ENCODE data around the gene GPHN. TPM values are rescaled to one million over a fixed set of nuclear protein-coding genes. Genes with fewer than 3 reads are reported as not detected.

GPHN gene
- total RNA-seq, 2 experiments from 2014 or later, result 10.0 to 10.7 TPM

GRCh38 chr14:66998013-66998412 is 490.1 kb downstream of the GPHN start:
- Mint-ChIP-seq H3K4me1 (ENCODE audit: low read depth) (no peaks in the 10 kb centered on the region), H3K4me3 (no peak overlapping the region), H3K9me3 (no peaks in the 10 kb centered on the region), H3K27me3 (no peaks in the 10 kb centered on the region), H3K36me3 (ENCODE audit: low read depth) (no peaks in the 10 kb centered on the region), H3K27ac (no peak overlapping the region)
- Histone ChIP-seq H3K36me3 (ENCODE audit: insufficient read depth, low read length) (no peaks in the 10 kb centered on the region), H3K27ac (ENCODE audit: low read depth in 1 of 2, low read length in 2 of 2) (no peak overlapping the region), H3K9me3 (ENCODE audit: control insufficient read depth in 1 of 2, insufficient read depth in 1 of 2, low read length in 2 of 2) (no peaks in the 10 kb centered on the region), H3K4me3 (ENCODE audit: low read length) (no peak overlapping the region), H3K4me1 (ENCODE audit: insufficient read depth, low read length) (no peaks in the 10 kb centered on the region), H3K27me3 (ENCODE audit: control insufficient read depth in 1 of 2, insufficient read depth in 2 of 2, low read length in 2 of 2) (no peaks in the 10 kb centered on the region)
- ChIA-PET POLR2A (interaction anchor here (0.6 kb wide), 1 partner anchor 43 kb away, joined by 3 read pairs; no protein-coding TSS in a partner anchor), CTCF (no interaction called here)
- intact Hi-C loops (cut with DNase I, micrococcal nuclease), result no loop called here
- no peak for DNase-seq
- no peak for TF ChIP-seq CTCF (IDR thresholded peaks at IDR 0.05)
- ATAC-seq (ENCODE audit: poor library complexity), result no peak

DNA sequence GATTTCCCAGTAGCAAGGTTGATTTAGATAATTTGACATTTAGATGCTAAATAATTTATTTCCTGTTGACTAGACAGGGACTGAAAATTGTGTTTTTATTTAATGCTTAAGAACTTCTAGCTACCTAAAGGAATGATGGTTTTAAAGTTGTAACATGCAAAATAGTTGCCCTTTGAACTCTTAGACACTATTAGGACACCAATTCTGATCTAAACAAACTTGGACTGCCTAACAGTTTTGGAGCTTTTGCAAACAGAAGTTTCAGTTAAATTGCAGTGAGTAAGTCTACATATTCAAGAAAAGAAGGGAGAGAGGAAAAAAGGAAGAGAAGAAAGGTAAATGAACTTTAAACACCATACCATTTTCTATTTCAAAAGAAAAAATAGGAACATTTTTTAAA is 492.0 kb downstream of the GPHN start:
- Histone ChIP-seq H3K36me3 (ENCODE audit: insufficient read depth, low read length) (no peaks in the 10 kb centered on the region), H3K27me3 (ENCODE audit: control insufficient read depth in 1 of 2, insufficient read depth in 2 of 2, low read length in 2 of 2) (no peaks in the 10 kb centered on the region), H3K4me3 (ENCODE audit: low read length) (no peak overlapping the region), H3K27ac (ENCODE audit: low read depth in 1 of 2, low read length in 2 of 2) (no peak overlapping the region), H3K9me3 (ENCODE audit: control insufficient read depth in 1 of 2, insufficient read depth in 1 of 2, low read length in 2 of 2) (no peaks in the 10 kb centered on the region), H3K4me1 (ENCODE audit: insufficient read depth, low read length) (no peaks in the 10 kb centered on the region)
- no peak overlapping the region for H3K4me3 Mint-ChIP-seq
- ATAC-seq (ENCODE audit: poor library complexity) (no peak), DNase-seq (no peak)
- no peaks in the 10 kb centered on the region for H3K36me3 Mint-ChIP-seq (ENCODE audit: low read depth)
- H3K4me1 Mint-ChIP-seq (ENCODE audit: low read depth), result no peaks in the 10 kb centered on the region
- intact Hi-C loops (cut with DNase I, micrococcal nuclease), result no loop called here
- H3K27ac Mint-ChIP-seq, result no peak overlapping the region
- no peaks in the 10 kb centered on the region for H3K9me3 Mint-ChIP-seq
- ChIA-PET POLR2A (no interaction called here), CTCF (no interaction called here)
- no peak for TF ChIP-seq CTCF (IDR thresholded peaks at IDR 0.05)
- H3K27me3 Mint-ChIP-seq, result no peaks in the 10 kb centered on the region

DNA sequence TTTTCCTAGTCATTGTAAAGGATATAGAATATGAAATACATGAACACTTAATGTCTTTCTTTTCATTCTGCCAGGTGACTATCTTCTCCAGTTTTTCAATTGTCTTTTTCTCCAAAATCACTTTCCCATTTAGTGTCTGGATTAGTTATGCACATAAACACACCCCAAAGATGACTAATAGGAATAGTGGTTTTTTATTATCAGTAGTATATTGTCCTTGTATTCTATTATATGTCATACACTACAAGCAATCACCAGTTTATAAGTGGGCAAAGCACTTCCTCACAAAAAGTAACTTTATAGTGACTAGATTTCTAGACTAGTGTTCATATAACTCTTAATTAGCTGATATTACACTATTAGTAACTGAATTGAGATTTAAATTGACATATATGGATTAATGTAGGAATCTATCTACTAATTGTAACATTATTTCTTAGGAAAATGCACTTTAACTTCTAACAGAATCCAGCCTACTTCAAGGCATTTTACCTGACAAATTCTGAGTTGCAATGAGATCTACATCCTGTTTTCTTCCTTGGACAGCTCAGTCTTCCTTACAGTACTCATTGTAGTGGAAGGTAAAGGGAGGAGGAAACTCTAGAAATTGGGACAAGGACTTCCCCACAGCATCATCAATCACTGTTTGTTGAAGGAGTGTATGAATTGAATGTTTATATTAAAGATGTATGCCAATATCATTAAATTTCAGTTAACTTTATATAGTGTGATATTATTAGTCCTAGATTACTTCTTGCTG is 495.2 kb downstream of the GPHN start:
- H3K36me3 ChIP-seq (ENCODE audit: insufficient read depth, low read length), result no peaks in the 10 kb centered on the region
- intact Hi-C loops (cut with DNase I, micrococcal nuclease), result no loop called here
- H3K9me3 Mint-ChIP-seq, result no peaks in the 10 kb centered on the region
- ChIA-PET CTCF (no interaction called here), POLR2A (no interaction called here)
- no peaks in the 10 kb centered on the region for H3K4me1 ChIP-seq (ENCODE audit: insufficient read depth, low read length)
- no peak overlapping the region for H3K4me3 ChIP-seq (ENCODE audit: low read length)
- no peaks in the 10 kb centered on the region for H3K4me1 Mint-ChIP-seq (ENCODE audit: low read depth)
- no peaks in the 10 kb centered on the region for H3K27me3 Mint-ChIP-seq
- H3K27me3 ChIP-seq (ENCODE audit: control insufficient read depth in 1 of 2, insufficient read depth in 2 of 2, low read length in 2 of 2), result no peaks in the 10 kb centered on the region
- no peaks in the 10 kb centered on the region for H3K9me3 ChIP-seq (ENCODE audit: control insufficient read depth in 1 of 2, insufficient read depth in 1 of 2, low read length in 2 of 2)
- no peak overlapping the region for H3K27ac Mint-ChIP-seq
- ATAC-seq (ENCODE audit: poor library complexity) (no peak), DNase-seq (no peak)
- no peak overlapping the region for H3K4me3 Mint-ChIP-seq
- H3K27ac ChIP-seq (ENCODE audit: low read depth in 1 of 2, low read length in 2 of 2), result no peak overlapping the region
- no peaks in the 10 kb centered on the region for H3K36me3 Mint-ChIP-seq (ENCODE audit: low read depth)
- no peak for TF ChIP-seq CTCF (IDR thresholded peaks at IDR 0.05)
